HUES48 (cell line): ENCODE measurements around the gene TMEM176B.

Experiments
- H3K27ac ChIP-seq: one replicate; pipeline ENCODE4 v1.7.0; 2013; ENCODE audit warnings: low read depth, low read length, inconsistent platforms
- H3K27me3 ChIP-seq: 2 replicates; pipeline ENCODE4 v1.6.1; 2013; ENCODE audit warnings: mild to moderate bottlenecking, low read length; ENCODE audit not compliant: control insufficient read depth, insufficient read depth
- H3K36me3 ChIP-seq: 2 replicates; pipeline ENCODE4 v1.6.1; 2013; ENCODE audit warnings: low read length; ENCODE audit not compliant: control insufficient read depth, insufficient read depth
- H3K4me1 ChIP-seq: 2 replicates; pipeline ENCODE4 v1.6.1; 2013; ENCODE audit warnings: mild to moderate bottlenecking, low read length; ENCODE audit not compliant: control insufficient read depth, insufficient read depth
- H3K4me3 ChIP-seq: 2 replicates; pipeline ENCODE4 v1.5.1; 2013; ENCODE audit warnings: mild to moderate bottlenecking, low read depth, low read length
- H3K9ac ChIP-seq: 2 replicates; pipeline ENCODE4 v1.6.1; 2013; ENCODE audit warnings: mild to moderate bottlenecking, low read depth, low read length, moderate library complexity
- H3K9me3 ChIP-seq: 2 replicates; pipeline ENCODE4 v1.6.1; 2013; ENCODE audit warnings: low read length; ENCODE audit not compliant: control insufficient read depth, insufficient read depth

Gene TMEM176B

GRCh38 chr7:150769768-150770167 is 30.4 kb downstream of the TMEM176B start:
- H3K9me3 ChIP-seq, result no peaks in the 10 kb centered on the region
- H3K4me1 ChIP-seq, result peaks cover 10% of the 10 kb centered on the region; the same call in 1 of the 2 replicates
- no peak overlapping the region for H3K4me3 ChIP-seq
- no peak overlapping the region for H3K9ac ChIP-seq
- no peak overlapping the region for H3K27ac ChIP-seq
- H3K27me3 ChIP-seq, result no peaks in the 10 kb centered on the region
- H3K36me3 ChIP-seq, result no peaks in the 10 kb centered on the region

- no peak overlapping the region for H3K27ac ChIP-seq
Measured at GRCh38 chr7:150766334-150766709, 33.8 kb downstream of the TMEM176B start.

GRCh38 chr7:150759479-150759878 is 40.7 kb downstream of the TMEM176B start:
- H3K4me1 ChIP-seq, result no peaks in the 10 kb centered on the region
- H3K27me3 ChIP-seq, result peaks cover 8% of the 10 kb centered on the region; the same call in 1 of the 2 replicates
- no peaks in the 10 kb centered on the region for H3K36me3 ChIP-seq
- no peak overlapping the region for H3K9ac ChIP-seq
- H3K4me3 ChIP-seq, result no peak overlapping the region
- H3K9me3 ChIP-seq, result no peaks in the 10 kb centered on the region
- no peak overlapping the region for H3K27ac ChIP-seq

More at GRCh38 chr7:150766334-150766709, 33.8 kb downstream of the TMEM176B start:
- Histone ChIP-seq H3K27me3 (no peaks in the 10 kb centered on the region), H3K9ac (no peak overlapping the region), H3K9me3 (no peaks in the 10 kb centered on the region), H3K4me1 (peaks cover 12% of the 10 kb centered on the region; the same call in 1 of the 2 replicates), H3K4me3 (no peak overlapping the region), H3K36me3 (no peaks in the 10 kb centered on the region)

- no peaks in the 10 kb centered on the region for H3K36me3 ChIP-seq
- H3K4me1 ChIP-seq, result no peaks in the 10 kb centered on the region
- H3K4me3 ChIP-seq, result no peak overlapping the region
- no peak overlapping the region for H3K27ac ChIP-seq
- H3K9me3 ChIP-seq, result no peaks in the 10 kb centered on the region
- no peak overlapping the region for H3K9ac ChIP-seq
- H3K27me3 ChIP-seq, result peaks cover 21% of the 10 kb centered on the region
Measured at GRCh38 chr7:150756858-150757257, 43.3 kb downstream of the TMEM176B start.

GRCh38 chr7:150756166-150756565 is 44.0 kb downstream of the TMEM176B start:
- Histone ChIP-seq H3K27ac (no peak overlapping the region), H3K9me3 (no peaks in the 10 kb centered on the region), H3K4me1 (no peaks in the 10 kb centered on the region), H3K4me3 (no peak overlapping the region), H3K9ac (no peak overlapping the region), H3K36me3 (no peaks in the 10 kb centered on the region), H3K27me3 (peaks cover 25% of the 10 kb centered on the region)

GRCh38 chr7:150755473-150756099 is 44.6 kb downstream of the TMEM176B start:
- H3K9ac ChIP-seq, result no peak overlapping the region
- H3K9me3 ChIP-seq, result no peaks in the 10 kb centered on the region
- H3K36me3 ChIP-seq, result no peaks in the 10 kb centered on the region
- peaks cover 27% of the 10 kb centered on the region for H3K27me3 ChIP-seq
- H3K4me1 ChIP-seq, result no peaks in the 10 kb centered on the region
- no peak overlapping the region for H3K4me3 ChIP-seq
- no peak overlapping the region for H3K27ac ChIP-seq

GRCh38 chr7:150754951-150755350 is 45.2 kb downstream of the TMEM176B start:
- Histone ChIP-seq H3K4me3 (no peak overlapping the region), H3K27me3 (peaks cover 30% of the 10 kb centered on the region), H3K9ac (no peak overlapping the region), H3K9me3 (no peaks in the 10 kb centered on the region), H3K27ac (no peak overlapping the region), H3K4me1 (no peaks in the 10 kb centered on the region), H3K36me3 (no peaks in the 10 kb centered on the region)

GRCh38 chr7:150753826-150754603 is 46.1 kb downstream of the TMEM176B start:
- Histone ChIP-seq H3K9ac (no peak overlapping the region), H3K27me3 (peaks cover 39% of the 10 kb centered on the region), H3K9me3 (no peaks in the 10 kb centered on the region), H3K4me3 (no peak overlapping the region), H3K27ac (no peak overlapping the region), H3K4me1 (no peaks in the 10 kb centered on the region), H3K36me3 (no peaks in the 10 kb centered on the region)

GRCh38 chr7:150753239-150753638 is 46.9 kb downstream of the TMEM176B start:
- no peak overlapping the region for H3K4me3 ChIP-seq
- no peaks in the 10 kb centered on the region for H3K36me3 ChIP-seq
- H3K4me1 ChIP-seq, result no peaks in the 10 kb centered on the region
- H3K9me3 ChIP-seq, result no peaks in the 10 kb centered on the region
- H3K27ac ChIP-seq, result no peak overlapping the region
- peaks cover 47% of the 10 kb centered on the region for H3K27me3 ChIP-seq
- no peak overlapping the region for H3K9ac ChIP-seq

GRCh38 chr7:150751702-150752101 is 48.5 kb downstream of the TMEM176B start:
- Histone ChIP-seq H3K9me3 (no peaks in the 10 kb centered on the region), H3K4me3 (no peak overlapping the region), H3K4me1 (no peaks in the 10 kb centered on the region), H3K9ac (no peak overlapping the region), H3K27me3 (peaks cover 55% of the 10 kb centered on the region), H3K27ac (no peak overlapping the region), H3K36me3 (no peaks in the 10 kb centered on the region)

GRCh38 chr7:150748376-150748775 is 51.8 kb downstream of the TMEM176B start:
- H3K36me3 ChIP-seq, result no peaks in the 10 kb centered on the region
- H3K27me3 ChIP-seq, result peaks cover 86% of the 10 kb centered on the region

More at GRCh38 chr7:150748376-150748775, 51.8 kb downstream of the TMEM176B start:
- H3K27ac ChIP-seq, result no peak overlapping the region
- no peaks in the 10 kb centered on the region for H3K4me1 ChIP-seq
- no peak overlapping the region for H3K4me3 ChIP-seq
- H3K9ac ChIP-seq, result no peak overlapping the region
- no peaks in the 10 kb centered on the region for H3K9me3 ChIP-seq
